ENCODE measurements around the gene SHISA9.
"Not testable (repeated sequence)": the region's sequence is repeated elsewhere in the genome, so short reads cannot be mapped to it uniquely, and the experiment has no call there.

DNA sequence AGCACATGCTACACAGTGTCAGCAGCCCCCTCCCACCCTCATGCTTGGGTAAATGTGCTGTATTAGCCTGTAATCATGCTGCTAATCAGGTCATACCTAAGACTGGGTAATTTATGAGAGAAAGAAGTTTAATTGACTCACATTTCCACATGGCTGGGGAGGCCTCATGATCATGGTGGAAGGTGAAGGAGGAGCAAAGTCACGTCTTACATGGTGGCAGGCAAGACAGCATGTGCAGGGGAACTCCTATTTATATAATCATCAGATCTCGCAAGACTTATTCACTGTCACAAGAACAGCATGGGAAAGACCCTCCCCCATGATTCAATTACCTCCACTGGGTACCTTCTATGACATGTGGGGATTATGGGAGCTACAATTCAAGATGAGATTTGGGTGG is 44.0 kb upstream of the SHISA9 start:
- TF ChIP-seq, protein P1, sequence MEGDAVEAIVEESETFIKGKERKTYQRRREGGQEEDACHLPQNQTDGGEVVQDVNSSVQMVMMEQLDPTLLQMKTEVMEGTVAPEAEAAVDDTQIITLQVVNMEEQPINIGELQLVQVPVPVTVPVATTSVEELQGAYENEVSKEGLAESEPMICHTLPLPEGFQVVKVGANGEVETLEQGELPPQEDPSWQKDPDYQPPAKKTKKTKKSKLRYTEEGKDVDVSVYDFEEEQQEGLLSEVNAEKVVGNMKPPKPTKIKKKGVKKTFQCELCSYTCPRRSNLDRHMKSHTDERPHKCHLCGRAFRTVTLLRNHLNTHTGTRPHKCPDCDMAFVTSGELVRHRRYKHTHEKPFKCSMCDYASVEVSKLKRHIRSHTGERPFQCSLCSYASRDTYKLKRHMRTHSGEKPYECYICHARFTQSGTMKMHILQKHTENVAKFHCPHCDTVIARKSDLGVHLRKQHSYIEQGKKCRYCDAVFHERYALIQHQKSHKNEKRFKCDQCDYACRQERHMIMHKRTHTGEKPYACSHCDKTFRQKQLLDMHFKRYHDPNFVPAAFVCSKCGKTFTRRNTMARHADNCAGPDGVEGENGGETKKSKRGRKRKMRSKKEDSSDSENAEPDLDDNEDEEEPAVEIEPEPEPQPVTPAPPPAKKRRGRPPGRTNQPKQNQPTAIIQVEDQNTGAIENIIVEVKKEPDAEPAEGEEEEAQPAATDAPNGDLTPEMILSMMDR (IDR thresholded peaks at IDR 0.05): not testable (repeated sequence)
- not testable (repeated sequence) for TF ChIP-seq POLR2A (IDR thresholded peaks at IDR 0.05)
